HG03442 (cell line): Measurements from ENCODE around the gene RYR1.
"Not testable (repeated sequence)": the region's sequence is repeated elsewhere in the genome, so short reads cannot be mapped to it uniquely, and the experiment has no call there.

Source experiments
- ATAC-seq: cut with Tn5 transposase; IDR thresholded peaks from one replicate; pipeline ENCODE4 v1.9.1; 2021; ENCODE audit warnings: mild to moderate bottlenecking, moderate library complexity; ENCODE audit not compliant: unreplicated experiment

Gene RYR1

GRCh38 chr19:38512277-38512676 is 78.8 kb downstream of the RYR1 start:
- no peak for ATAC-seq

- not testable (repeated sequence) for ATAC-seq
Measured at GRCh38 chr19:38513156-38513555, 79.7 kb downstream of the RYR1 start.

GRCh38 chr19:38513762-38514167 is 80.3 kb downstream of the RYR1 start:
- no peak for ATAC-seq

DNA sequence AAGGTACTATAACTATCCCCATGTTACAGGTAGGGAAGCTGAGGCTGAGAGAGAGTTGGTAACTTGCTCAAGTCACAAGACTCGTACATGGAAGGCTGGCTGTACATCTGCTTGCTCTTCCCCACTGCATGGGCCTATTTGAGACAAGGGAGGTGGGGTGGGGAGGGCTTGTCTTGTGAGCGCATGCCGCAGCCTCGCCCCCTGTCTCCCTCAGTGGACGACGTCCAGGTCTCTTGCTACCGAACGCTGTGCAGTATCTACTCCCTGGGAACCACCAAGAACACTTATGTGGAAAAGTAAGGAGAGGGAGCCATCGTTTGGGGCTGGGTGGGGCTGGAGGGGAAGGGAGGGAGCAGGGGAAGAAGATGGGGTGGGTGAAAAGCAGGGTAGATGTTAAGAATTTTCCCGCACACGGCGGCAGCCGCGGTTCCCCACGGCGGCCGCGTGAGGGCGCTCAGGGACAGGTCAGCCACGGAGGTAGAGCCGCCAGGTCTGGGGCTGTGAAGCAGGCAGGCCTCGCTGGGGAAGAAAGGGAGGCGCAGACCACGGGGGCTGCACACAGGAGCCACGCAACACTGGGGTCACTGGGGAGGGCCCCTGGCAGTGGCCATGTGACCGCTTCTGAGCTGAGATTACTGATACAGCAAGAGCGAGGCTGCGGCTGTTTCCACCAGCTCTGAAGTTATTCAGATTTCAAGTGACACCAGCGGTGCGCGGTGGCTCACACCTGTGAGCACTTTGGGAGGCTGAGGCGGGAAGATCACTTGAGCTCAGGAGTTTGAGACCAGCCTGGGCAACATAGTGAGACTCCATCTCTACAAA is 81.5 kb downstream of the RYR1 start:
- ATAC-seq: no peak

GRCh38 chr19:38515896-38516295 is 82.4 kb downstream of the RYR1 start:
- no peak for ATAC-seq

DNA sequence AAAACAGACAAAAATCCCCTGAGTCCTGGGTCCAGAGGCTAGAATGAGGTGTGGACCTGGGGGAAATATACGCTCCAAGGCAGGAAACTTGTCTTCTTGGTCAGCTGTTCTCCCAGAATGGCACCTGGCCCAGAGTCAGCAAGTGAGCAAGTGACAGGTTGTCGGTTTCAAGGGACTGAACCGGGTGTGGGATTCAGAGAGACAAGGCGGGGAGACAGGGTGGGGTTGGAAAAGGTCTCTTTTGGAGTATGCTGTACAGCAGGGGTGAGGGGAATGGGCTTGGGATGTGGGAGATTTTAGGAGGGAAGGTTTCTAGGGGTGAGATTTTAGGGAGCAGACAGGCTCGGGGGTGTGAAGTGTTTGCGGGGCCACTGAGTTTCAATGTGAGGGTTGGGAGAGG is 83.3 kb downstream of the RYR1 start:
- ATAC-seq: no peak

- no peak for ATAC-seq
Measured at GRCh38 chr19:38517321-38517720, 83.8 kb downstream of the RYR1 start.

DNA sequence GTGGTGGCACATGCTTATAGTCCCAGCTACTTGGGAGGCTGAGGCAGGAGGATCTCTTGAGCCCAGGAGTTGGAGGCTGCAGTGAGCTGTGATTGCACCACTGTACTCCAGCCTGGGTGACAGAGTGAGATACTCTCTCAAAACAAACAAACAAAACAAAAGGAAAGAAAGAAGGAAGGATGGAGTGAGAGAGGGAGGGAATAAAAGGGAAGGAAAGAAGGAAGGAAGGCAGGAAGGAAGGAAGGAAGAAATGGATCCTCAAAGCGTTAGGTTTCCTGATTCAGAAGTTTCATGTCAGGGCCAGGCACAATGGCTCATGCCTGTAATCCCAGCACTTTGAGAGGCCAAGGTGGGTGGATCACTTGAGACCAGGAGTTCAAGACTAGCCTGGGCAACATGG is 84.5 kb downstream of the RYR1 start:
- not testable (repeated sequence) for ATAC-seq

DNA sequence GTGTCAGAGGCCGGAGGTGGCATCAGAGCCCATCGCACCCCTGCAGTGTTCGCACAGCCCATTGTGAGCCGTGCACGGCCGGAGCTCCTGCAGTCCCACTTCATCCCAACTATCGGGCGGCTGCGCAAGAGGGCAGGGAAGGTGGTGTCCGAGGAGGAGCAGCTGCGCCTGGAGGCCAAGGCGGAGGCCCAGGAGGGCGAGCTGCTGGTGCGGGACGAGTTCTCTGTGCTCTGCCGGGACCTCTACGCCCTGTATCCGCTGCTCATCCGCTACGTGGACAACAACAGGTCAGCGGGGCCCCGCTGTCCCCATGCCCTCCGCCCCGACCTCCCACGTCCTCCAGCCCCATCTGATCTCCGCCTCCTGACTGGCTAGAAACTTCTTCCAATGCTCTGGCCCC is 85.7 kb downstream of the RYR1 start:
- no peak for ATAC-seq

GRCh38 chr19:38519988-38520387 is 86.5 kb downstream of the RYR1 start:
- no peak for ATAC-seq

- no peak for ATAC-seq
Measured at GRCh38 chr19:38522915-38523314, 89.4 kb downstream of the RYR1 start.

DNA sequence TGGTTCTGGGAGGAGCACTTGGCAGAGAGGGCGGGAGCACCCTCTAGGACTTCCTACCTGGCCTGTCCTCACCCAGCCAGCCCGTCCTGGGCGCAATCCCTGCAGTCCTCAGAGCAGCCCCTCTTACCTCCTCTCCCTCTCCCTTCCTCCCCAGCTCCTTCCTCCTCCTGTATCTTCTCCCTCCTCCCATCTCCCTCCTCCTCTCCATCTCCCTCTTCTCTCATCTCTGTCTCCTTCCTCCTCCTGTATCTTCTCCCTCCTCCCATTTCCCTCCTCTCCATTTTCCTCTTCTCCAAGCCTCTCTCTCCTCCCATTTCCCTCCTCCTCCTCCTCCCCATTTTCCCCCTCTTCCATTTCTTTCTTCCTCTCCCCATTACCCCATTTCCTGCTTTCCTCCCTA is 89.8 kb downstream of the RYR1 start:
- ATAC-seq: no peak

- no peak for ATAC-seq
Measured at GRCh38 chr19:38524369-38524768, 90.9 kb downstream of the RYR1 start.

DNA sequence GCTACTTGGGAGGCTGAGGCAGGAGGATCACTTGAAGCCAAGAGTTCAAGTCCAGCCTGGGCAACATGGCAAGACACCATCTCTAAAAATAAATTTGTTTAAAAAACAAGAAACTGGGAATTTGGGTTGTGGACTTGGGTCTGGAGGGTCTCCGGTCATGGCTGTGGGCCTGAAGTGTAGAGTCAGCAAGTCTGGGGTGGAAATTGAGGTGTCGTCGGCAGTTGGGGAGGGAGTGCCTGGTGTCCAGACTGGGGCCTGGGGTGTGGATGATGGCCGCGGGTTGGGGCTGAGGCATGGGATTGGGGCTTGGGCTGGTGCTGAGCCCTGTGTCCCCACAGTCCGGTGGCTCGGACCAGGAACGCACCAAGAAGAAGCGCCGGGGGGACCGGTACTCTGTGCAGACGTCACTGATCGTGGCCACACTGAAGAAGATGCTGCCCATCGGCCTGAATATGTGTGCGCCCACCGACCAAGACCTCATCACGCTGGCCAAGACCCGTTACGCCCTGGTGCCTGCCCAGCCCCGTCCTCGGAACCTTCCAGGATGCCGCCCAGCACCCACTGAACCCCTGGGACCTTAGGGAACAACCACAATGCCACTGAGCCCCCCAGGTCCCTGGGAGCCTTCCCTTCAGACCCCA is 91.6 kb downstream of the RYR1 start:
- no peak for ATAC-seq

GRCh38 chr19:38526430-38526829 is 92.9 kb downstream of the RYR1 start:
- no peak for ATAC-seq

DNA sequence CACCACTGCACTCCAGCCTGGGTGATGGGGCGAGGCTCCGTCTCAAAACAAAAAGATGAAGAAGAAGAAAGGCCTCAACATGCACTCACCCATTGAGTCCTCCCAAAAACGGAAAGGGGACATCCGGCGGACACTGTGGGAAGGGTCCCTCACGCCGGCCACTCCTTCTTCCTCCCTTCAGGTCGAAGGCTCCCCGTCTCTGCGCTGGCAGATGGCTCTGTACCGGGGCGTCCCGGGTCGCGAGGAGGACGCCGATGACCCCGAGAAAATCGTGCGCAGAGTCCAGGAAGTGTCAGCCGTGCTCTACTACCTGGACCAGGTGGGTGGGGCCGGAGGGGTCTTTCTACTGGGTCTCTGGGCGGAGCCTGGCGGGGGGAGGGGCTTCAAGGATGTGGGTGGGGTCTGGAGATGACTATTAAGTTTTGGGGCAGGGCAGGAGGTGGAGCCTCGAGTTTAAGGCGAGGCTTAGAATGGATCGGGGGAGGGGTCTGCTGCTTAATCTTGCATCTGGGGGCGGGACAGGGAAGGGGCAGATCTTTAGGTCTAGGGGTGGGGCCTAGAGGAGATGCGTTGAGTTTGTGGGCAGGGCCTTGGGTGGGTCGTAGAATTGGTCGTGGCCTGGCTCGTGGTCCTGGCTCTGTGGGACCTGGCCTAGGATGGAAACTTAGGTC is 94.1 kb downstream of the RYR1 start:
- ATAC-seq: no peak

DNA sequence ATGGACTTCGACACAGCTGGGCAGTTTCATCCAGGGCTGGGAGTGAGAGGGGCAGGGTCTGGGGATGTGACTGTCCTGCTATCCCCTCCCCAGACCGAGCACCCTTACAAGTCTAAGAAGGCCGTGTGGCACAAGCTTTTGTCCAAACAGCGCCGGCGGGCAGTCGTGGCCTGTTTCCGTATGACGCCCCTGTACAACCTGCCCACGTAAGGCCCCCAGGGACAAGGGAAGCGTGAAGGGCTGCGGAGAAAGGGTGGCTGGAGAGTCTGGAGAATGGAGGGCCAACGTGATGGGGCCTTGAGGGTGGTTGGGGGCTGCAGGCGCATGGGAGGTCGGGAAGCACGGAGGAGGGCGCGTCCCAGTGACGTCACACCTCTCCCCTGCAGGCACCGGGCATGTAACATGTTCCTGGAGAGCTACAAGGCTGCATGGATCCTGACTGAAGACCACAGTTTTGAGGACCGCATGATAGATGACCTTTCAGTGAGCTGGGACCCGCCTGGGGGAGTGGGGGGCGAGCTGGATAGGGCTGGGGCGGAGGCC is 94.8 kb downstream of the RYR1 start:
- ATAC-seq: no peak

DNA sequence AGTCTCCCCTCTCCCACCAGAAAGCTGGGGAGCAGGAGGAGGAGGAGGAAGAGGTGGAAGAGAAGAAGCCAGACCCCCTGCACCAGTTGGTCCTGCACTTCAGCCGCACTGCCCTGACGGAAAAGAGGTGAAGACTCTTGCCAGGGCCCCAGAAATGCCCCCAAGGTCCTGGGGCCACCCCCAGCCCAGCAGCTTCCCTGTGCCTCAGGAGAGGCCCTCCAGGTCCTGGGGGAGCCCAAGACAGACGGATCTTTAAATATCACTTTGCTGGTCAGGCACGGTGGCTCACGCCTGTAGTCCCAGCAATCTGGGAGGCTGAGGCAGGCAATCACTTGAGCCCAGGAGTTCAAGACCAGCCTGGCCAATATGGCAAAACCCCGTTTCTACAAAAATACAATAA is 95.4 kb downstream of the RYR1 start:
- ATAC-seq: no peak

- ATAC-seq: no peak
Measured at GRCh38 chr19:38531515-38531914, 98.0 kb downstream of the RYR1 start.

DNA sequence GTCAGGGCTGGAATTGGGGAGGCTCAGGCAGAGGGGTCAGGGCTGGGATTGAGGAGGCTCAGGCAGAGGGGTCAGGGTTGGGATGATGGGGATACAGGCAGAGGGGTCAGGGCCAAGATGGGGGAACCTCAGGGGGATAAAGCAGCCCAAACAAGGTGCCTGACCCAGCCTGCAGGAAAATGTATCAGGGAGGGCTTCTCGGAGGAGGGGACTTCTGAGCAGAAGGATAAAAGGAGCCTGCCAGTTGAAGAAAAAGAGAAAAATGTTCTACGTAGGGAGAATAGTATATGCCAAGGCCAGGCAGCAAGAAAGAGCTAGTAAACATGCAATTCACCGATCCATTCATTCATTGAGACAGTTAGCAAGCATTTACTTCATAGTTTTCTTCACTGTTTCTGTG is 99.4 kb downstream of the RYR1 start:
- no peak for ATAC-seq

DNA sequence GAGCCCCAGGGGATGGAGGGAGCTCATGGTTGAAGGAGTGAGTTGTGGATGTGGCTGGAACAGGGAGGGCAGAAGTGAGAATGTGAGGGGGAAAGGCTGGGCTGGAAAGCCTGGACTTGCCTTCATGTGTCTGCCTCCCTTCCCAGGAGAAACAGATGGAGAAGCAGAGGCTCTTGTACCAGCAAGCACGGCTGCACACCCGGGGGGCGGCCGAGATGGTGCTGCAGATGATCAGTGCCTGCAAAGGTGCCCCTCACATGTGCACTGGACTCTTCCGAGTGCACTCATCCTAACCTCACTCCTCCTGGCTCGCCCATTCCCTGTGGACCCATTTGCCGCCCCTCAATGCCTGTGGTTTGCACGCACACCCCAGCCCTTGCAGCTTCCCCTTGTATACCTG is 101.1 kb downstream of the RYR1 start:
- no peak for ATAC-seq

DNA sequence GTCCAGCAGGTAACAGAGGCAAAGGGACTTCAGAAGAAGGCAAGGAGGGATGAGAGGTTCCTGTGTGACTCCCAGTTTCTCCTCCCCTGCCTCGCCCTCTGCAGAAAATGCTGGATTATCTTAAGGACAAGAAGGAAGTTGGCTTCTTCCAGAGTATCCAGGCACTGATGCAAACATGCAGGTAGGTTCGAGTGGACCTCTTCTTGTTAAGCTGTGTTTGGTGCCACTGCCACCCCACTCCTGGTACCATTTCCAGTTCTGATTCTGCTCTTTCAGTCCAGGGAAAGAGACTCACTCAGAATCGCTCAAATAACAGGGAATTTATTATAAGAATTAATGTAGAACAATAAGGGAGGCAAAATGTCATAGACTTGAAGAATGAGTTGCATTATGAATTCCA is 101.7 kb downstream of the RYR1 start:
- no peak for ATAC-seq
